IPS-15b (cell line): ENCODE results near the gene SH2D4B.

ENCODE experiments used
- H3K27me3 ChIP-seq: one replicate; pipeline ENCODE4 v1.6.1; 2013; ENCODE audit warnings: low read length; ENCODE audit not compliant: control insufficient read depth, insufficient read depth
- H3K36me3 ChIP-seq: one replicate; pipeline ENCODE4 v1.6.1; 2013; ENCODE audit warnings: low read length; ENCODE audit not compliant: control insufficient read depth, insufficient read depth
- H3K4me1 ChIP-seq: one replicate; pipeline ENCODE4 v1.6.1; 2013; ENCODE audit warnings: mild to moderate bottlenecking, low read length; ENCODE audit not compliant: control insufficient read depth, insufficient read depth
- H3K4me3 ChIP-seq: one replicate; pipeline ENCODE4 v1.5.1; 2013; ENCODE audit warnings: low read depth, low read length
- H3K9ac ChIP-seq: one replicate; pipeline ENCODE4 v1.6.1; 2013; ENCODE audit warnings: low read depth, mild to moderate bottlenecking, low read length
- H3K9me3 ChIP-seq: one replicate; pipeline ENCODE4 v1.6.1; 2013; ENCODE audit warnings: mild to moderate bottlenecking, low read length; ENCODE audit not compliant: control insufficient read depth, insufficient read depth

Gene SH2D4B

DNA sequence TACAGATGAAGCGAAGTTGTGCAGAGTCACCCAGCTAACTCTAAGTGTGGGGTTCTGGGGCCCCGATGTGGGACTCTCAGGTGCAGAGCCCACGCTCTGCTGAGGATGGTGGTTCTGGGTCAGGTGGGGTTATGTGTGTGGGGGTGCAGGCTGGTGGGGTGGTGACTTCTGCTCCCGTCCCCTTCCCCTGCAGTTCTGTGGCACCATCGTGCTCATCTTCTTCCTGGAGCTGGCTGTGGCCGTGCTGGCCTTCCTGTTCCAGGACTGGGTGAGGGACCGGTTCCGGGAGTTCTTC is 28.6 kb upstream of the SH2D4B start:
- Histone ChIP-seq H3K27me3 (no peaks in the 10 kb centered on the region), H3K4me3 (no peak overlapping the region), H3K4me1 (peaks cover 9% of the 10 kb centered on the region), H3K36me3 (peaks cover 12% of the 10 kb centered on the region), H3K9me3 (no peaks in the 10 kb centered on the region), H3K9ac (no peak overlapping the region)

DNA sequence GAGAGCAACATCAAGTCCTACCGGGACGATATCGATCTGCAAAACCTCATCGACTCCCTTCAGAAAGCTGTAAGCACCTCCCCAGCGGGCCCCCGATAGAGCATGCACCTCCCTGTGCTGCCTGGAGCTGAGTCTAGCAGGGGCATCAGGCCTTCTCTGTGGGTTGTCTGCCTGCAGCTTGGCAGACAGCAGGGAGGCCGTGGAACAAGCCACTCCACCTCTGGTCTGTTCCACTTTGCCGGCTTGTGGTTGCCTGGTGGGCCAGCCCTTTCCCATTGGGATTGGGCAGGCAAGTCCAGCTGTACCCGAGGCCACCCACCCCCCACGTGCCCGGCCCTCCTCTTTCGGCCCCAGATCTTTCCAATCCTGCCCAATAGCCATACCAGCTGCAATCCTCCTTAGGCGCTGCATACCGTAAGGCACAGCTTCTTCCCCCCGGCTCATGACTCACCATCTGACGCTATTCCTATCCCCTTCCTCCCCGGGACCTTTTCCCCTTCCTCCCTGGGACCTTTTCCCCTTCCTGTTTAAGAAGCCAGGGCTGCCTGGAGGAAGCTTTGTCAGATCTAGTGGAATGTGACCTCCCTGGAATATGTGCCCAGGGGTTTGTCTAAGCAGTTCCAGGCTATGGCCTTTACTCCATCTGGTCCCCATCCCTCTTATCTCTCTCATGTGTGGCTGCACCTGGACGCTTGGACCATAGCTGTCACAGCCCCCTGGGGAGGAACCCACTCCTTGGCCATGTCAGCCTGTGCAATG is 28.1 kb upstream of the SH2D4B start:
- H3K36me3 ChIP-seq = peaks cover 12% of the 10 kb centered on the region

DNA sequence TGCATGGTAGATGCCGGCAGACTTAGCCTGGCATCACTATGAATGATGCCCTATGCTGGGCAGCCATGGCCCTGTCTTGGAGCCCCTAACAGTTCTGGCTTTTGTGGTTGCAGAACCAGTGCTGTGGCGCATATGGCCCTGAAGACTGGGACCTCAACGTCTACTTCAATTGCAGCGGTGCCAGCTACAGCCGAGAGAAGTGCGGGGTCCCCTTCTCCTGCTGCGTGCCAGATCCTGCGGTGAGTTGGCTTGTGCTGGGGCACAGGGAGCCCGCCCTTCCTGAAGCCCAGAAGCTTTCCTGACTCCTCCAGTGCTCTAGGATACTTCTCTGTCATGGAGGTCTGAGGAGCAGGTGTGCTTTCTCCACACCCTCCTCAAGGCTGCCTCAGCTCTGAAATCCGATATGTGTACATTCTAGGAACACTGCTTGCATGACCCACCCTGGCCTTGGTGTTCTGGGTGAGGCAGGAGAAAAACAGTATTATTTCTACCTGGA is 25.6 kb upstream of the SH2D4B start:
- Histone ChIP-seq H3K9ac (no peak overlapping the region), H3K36me3 (peaks cover 14% of the 10 kb centered on the region), H3K4me1 (no peaks in the 10 kb centered on the region), H3K4me3 (no peak overlapping the region), H3K27me3 (no peaks in the 10 kb centered on the region), H3K9me3 (no peaks in the 10 kb centered on the region)

More for the DNA sequence above, 28.1 kb upstream of the SH2D4B start:
- Histone ChIP-seq H3K27me3 (no peaks in the 10 kb centered on the region), H3K9ac (no peak overlapping the region), H3K4me1 (peaks cover 5% of the 10 kb centered on the region), H3K9me3 (no peaks in the 10 kb centered on the region), H3K4me3 (no peak overlapping the region)

DNA sequence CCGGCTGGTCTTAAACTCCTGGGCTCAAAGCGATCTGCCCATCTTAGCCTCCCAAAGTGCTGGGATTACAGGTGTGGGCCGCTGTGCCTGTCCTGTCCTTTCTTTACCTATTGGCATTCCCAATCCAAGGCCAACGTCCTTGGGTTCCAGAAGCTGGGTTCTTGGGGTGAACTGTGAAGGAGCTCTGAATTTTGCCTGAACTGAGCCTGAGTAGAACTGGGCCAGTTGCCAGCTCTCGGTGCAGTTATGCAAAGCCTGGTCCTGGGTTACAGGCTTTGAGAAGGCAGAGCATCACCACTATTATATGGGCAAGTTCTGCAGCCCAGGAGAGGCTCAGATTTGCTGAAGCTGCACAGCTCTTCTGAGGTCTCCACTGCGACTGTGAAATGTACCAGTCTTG is 24.6 kb upstream of the SH2D4B start:
- Histone ChIP-seq H3K4me3 (no peak overlapping the region), H3K9me3 (no peaks in the 10 kb centered on the region), H3K9ac (no peak overlapping the region), H3K27me3 (no peaks in the 10 kb centered on the region), H3K36me3 (peaks cover 17% of the 10 kb centered on the region), H3K4me1 (no peaks in the 10 kb centered on the region)

DNA sequence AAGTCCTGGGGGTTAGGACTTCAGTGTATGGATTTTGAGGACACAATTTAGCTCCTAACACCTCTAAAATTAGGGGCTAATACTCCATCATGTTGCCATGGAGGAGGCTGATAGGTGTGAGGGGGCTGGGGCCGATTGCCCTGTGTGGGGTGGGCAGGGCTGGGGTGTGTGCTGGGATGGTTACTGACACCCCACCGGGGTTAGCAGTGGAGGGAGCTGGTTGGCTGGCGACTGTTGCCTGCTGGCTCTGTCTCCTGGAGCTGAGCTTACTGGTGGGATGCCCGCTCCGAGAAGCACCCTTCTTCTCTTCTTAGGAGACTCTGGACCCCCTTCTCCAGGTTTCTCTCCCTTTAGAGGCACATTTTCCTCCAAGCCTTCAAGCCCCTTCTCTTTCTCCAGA is 22.2 kb upstream of the SH2D4B start:
- no peaks in the 10 kb centered on the region for H3K4me1 ChIP-seq
- peaks cover 24% of the 10 kb centered on the region for H3K36me3 ChIP-seq
- H3K27me3 ChIP-seq = no peaks in the 10 kb centered on the region
- no peaks in the 10 kb centered on the region for H3K9me3 ChIP-seq
- no peak overlapping the region for H3K4me3 ChIP-seq
- no peak overlapping the region for H3K9ac ChIP-seq

DNA sequence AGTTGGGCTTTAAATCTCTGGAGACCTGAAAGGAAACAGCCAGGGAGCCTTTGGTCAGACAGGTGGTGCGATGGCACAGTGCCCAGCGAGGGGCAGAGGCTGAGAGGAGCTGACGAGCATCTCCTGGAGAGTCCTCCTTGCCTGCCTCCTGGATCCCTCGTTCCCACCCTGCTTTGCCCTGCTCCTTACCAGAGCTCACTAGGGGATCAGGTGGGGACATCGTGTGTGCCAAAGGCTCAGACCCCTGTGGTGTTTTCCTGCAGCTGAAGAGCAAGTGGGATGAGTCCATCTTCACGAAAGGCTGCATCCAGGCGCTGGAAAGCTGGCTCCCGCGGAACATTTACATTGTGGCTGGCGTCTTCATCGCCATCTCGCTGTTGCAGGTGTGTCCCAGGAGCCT is 21.8 kb upstream of the SH2D4B start:
- Histone ChIP-seq H3K36me3 (peaks cover 21% of the 10 kb centered on the region), H3K27me3 (no peaks in the 10 kb centered on the region), H3K4me1 (no peaks in the 10 kb centered on the region), H3K4me3 (no peak overlapping the region), H3K9ac (no peak overlapping the region), H3K9me3 (no peaks in the 10 kb centered on the region)

DNA sequence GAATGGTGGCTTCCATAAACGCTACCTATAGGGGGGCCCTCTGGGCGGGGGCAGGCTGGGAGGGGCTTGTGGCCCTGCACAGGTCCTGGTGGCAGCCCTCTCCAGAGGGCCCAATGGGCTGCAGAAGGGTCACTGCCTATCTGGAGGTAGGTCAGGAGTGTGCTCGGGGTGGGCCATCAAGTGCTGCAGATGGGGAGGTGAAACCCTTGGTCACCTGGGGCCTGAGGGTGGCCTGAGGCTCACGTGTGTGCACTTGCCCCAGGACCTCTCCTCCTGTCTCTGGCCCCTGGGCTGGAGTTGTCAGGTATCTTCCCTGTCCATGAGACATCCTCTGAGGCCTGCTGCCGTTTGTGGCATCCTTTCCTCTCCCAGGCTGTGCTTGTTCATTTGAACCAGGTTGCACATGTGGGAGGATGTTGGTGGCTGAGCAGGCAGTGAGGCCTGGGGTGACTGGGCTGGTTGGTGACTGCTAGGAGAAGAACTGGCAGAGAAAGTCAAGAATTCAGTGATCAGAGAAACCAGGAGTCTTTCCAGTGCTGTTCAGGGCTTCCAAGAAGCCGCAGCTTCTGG is 21.1 kb upstream of the SH2D4B start:
- Histone ChIP-seq H3K36me3 (peaks cover 19% of the 10 kb centered on the region), H3K27me3 (no peaks in the 10 kb centered on the region), H3K4me1 (no peaks in the 10 kb centered on the region), H3K4me3 (no peak overlapping the region), H3K9ac (no peak overlapping the region), H3K9me3 (no peaks in the 10 kb centered on the region)

DNA sequence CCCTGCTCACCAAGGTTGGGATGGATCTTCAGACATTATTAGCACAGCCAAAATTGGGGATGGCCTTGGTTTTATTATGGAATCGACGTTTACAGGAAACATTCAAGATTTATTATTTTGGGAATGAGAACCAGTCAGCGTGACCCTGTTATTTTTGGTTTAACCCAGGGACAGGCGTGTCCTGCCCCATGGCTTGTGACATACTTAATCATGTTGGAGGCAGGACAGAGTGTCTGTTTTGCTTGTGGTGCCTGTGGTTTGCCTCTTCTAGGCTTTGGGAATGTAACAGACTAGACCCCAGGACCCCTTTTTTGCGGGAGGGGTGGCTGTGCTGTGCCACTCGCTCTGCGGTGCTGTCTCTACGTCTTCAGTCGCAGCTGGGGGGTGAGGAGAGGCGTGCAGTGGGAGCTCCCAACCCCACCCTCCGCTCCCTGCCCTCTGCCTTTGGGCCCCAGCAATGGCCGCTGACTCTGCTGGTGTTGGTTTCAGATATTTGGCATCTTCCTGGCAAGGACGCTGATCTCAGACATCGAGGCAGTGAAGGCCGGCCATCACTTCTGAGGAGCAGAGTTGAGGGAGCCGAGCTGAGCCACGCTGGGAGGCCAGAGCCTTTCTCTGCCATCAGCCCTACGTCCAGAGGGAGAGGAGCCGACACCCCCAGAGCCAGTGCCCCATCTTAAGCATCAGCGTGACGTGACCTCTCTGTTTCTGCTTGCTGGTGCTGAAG is 20.1 kb upstream of the SH2D4B start:
- no peaks in the 10 kb centered on the region for H3K27me3 ChIP-seq
- H3K9ac ChIP-seq = no peak overlapping the region
- no peak overlapping the region for H3K4me3 ChIP-seq
- H3K36me3 ChIP-seq = peaks cover 17% of the 10 kb centered on the region
- no peaks in the 10 kb centered on the region for H3K4me1 ChIP-seq
- no peaks in the 10 kb centered on the region for H3K9me3 ChIP-seq

DNA sequence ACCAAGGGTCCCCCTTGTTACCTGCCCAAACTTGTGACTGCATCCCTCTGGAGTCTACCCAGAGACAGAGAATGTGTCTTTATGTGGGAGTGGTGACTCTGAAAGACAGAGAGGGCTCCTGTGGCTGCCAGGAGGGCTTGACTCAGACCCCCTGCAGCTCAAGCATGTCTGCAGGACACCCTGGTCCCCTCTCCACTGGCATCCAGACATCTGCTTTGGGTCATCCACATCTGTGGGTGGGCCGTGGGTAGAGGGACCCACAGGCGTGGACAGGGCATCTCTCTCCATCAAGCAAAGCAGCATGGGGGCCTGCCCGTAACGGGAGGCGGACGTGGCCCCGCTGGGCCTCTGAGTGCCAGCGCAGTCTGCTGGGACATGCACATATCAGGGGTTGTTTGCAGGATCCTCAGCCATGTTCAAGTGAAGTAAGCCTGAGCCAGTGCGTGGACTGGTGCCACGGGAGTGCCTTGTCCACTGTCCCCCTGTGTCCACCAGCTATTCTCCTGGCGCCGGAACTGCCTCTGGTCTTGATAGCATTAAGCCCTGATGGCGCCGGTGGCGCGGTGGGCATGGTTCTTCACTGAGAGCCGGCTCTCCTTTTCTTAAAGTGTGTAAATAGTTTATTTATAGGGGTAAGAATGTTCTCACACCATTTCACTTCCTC is 19.4 kb upstream of the SH2D4B start:
- Histone ChIP-seq H3K9ac (no peak overlapping the region), H3K4me1 (no peaks in the 10 kb centered on the region), H3K36me3 (peaks cover 17% of the 10 kb centered on the region), H3K4me3 (no peak overlapping the region), H3K27me3 (no peaks in the 10 kb centered on the region), H3K9me3 (no peaks in the 10 kb centered on the region)

DNA sequence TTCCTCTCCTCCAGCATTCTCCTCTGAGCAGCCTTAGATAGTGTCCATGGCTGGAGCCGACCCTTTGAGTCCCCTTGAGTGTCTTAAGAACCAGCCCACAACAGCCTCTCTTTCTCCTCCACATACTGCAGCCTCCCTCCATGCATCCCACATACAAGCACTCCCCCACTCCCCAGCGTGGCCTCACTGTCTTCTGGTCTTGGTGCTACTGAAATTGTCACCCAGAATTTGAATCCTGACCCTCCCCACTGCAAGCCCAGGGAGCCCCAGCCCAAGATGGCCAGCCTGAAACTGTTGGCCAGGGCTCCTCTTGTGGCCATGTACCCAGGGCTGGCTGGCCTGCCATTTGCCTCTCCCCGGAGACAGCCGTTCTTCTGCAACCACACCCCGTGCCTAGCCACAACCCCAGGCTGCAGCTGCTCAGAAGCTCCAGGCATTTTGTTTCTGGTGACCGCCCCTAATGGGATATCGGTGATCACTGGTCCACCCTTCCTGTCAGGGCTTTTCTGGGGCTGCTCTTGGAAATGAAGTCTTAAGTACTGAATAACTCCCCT is 18.8 kb upstream of the SH2D4B start:
- H3K36me3 ChIP-seq = peaks cover 17% of the 10 kb centered on the region

DNA sequence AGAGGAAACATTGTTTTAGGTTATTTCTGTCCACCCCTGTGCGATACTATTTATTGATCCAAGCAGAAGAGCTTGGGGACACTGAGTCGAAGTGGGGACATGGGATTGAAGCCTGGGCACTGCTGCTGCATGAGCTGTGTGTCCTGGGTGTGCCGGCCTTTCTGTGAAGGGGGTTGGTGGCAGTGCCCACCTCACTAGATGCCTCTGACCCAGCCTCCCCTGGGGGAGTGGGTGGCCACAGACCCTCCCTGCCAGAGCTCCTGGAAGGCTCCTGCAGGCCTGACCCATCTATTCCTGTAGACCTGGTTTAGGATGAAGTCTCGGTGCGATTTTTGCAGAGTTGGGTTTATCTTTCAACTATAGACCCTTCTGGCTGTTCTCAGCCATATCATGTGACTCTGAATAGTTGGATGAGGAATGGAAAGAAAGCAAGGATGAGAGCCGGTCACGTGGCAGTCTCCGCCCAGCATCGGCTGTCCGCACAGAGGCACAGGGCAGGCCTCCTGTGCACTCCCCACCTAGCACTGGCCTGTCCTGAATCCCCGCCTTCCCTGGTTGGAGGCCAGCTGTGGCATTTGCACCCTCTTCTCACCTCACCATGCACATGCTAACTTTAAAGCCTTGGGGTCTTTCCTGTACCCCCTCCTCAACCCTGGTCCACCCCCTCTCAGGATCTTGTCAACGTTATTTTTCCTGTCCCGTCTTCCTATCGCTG is 17.6 kb upstream of the SH2D4B start:
- Histone ChIP-seq H3K4me3 (no peak overlapping the region), H3K36me3 (peaks cover 17% of the 10 kb centered on the region), H3K9ac (no peak overlapping the region), H3K27me3 (no peaks in the 10 kb centered on the region), H3K9me3 (no peaks in the 10 kb centered on the region), H3K4me1 (no peaks in the 10 kb centered on the region)

More for the DNA sequence above, 18.8 kb upstream of the SH2D4B start:
- H3K4me3 ChIP-seq = no peak overlapping the region
- no peak overlapping the region for H3K9ac ChIP-seq
- no peaks in the 10 kb centered on the region for H3K27me3 ChIP-seq
- H3K4me1 ChIP-seq = no peaks in the 10 kb centered on the region
- H3K9me3 ChIP-seq = no peaks in the 10 kb centered on the region
